ENCODE measurements around the gene S100A6. TPM values are rescaled to one million over a fixed set of nuclear protein-coding genes. Genes with fewer than 3 reads are reported as not detected.

The S100A6 gene
- total RNA-seq, 3 donors from 2014 or later, result 351 to 861 (median 423) TPM

DNA sequence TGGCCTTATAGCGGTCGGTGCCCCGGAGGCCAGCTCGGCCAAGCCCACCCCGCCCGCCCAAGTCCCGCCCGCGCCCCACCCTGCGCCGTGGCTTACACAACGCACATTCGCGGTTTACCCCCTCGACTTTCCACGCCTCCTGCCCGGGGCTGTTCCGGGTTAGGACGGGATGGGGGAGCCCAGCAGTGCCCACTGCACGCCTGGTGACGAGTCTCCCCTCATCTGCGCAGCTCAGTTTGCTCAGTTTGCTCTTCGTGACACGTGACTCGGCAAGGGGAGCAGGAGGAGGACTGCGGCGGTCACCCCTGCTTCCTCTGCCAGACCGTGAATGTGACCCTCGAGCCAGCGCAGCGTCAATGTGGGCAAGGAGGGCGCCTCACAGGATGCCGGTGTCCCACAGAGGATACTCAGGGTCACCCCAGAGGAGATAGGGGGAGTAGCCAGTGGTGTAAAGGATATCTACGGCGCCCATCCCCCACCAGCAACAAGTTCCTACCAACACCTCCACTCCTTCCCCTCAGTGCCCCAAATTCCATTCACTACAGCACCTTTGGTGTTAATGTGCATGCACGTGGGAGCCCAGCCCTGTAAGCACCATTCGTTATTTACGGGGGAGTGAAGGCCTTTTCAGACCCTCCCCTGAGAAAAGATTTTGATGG lies 350 bp upstream of the S100A6 start:
- peak overlapping the region; percentile 98 to 99 for H3K27ac ChIP-seq
- intact Hi-C loops (cut with DNase I; ENCODE audit: low total_unique reads), result no loop called here
- no peaks in the 10 kb centered on the region for H3K9me3 ChIP-seq
- H3K27me3 ChIP-seq, result no peaks in the 10 kb centered on the region
- peak overlapping the region; percentile 76 to 91 (median 86) for H3K4me3 ChIP-seq
- H3K4me1 ChIP-seq, result peaks cover 0 to 5% of the 10 kb centered on the region in 2 donors
- no peaks in the 10 kb centered on the region for H3K36me3 ChIP-seq
- DNase-seq (ENCODE audit: low spot score in 2 of 2), result peak; percentile 90
- peak; percentile 71 for TF ChIP-seq POLR2A (IDR thresholded peaks at IDR 0.05)
- peak; percentile 83 to 92 (median 89) for TF ChIP-seq POLR2AphosphoS5 (IDR thresholded peaks at IDR 0.05)
- no peak for TF ChIP-seq CTCF (IDR thresholded peaks at IDR 0.05)

- no peak for DNase-seq (ENCODE audit: low spot score in 2 of 2)
- intact Hi-C loops (cut with DNase I; ENCODE audit: low total_unique reads), result no loop called here
- H3K4me3 ChIP-seq, result peak overlapping the region; percentile 76 to 91 (median 86)
- no peaks in the 10 kb centered on the region for H3K27me3 ChIP-seq
- TF ChIP-seq POLR2AphosphoS5 (IDR thresholded peaks at IDR 0.05) (no peak), POLR2A (IDR thresholded peaks at IDR 0.05) (no peak), CTCF (IDR thresholded peaks at IDR 0.05) (no peak)
- H3K4me1 ChIP-seq, result no peaks in the 10 kb centered on the region
- peak overlapping the region; percentile 98 to 99 for H3K27ac ChIP-seq
- H3K9me3 ChIP-seq, result no peaks in the 10 kb centered on the region
- H3K36me3 ChIP-seq, result no peaks in the 10 kb centered on the region
Observed at GRCh38 chr1:153534925-153535241, 908 bp downstream of the S100A6 start.

DNA sequence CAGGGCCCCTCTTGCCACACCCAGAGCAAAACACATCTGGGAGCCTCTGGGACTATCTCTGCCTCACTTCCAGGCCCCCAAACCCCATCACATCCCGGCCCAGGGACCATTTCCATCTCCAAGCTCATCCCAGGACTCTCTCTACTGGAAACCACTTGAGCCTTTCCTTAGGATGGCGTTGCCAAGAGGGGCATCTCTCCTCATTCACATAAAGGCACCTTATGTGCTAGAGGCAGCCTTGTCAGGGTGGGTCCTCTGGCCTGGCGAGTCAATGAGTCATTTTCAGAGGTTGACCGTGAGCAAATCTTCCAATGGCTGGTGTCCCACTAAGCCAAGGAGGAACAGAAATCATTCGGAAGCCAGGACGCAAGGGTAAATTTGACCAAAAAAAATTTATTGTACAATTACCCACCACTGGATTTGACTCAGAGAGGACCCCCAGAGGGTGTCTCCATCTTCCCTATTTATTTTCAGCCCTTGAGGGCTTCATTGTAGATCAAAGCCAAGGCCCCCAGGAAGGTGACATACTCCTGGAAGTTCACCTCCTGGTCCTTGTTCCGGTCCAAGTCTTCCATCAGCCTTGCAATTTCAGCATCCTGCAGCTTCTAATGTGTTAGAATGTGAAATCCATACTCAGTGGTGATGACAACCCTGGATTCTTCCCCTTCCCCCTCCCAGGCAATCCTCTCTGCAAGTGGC lies 1.4 kb downstream of the S100A6 start:
- DNase-seq (ENCODE audit: low spot score in 2 of 2), result no peak
- H3K27ac ChIP-seq, result peak overlapping the region; percentile 98 to 99
- TF ChIP-seq CTCF (IDR thresholded peaks at IDR 0.05), result no peak
- TF ChIP-seq POLR2A (IDR thresholded peaks at IDR 0.05), result no peak
- no peak for TF ChIP-seq POLR2AphosphoS5 (IDR thresholded peaks at IDR 0.05)
- H3K4me1 ChIP-seq, result no peaks in the 10 kb centered on the region
- H3K36me3 ChIP-seq, result no peaks in the 10 kb centered on the region
- H3K27me3 ChIP-seq, result no peaks in the 10 kb centered on the region
- intact Hi-C loops (cut with DNase I; ENCODE audit: low total_unique reads), result no loop called here
- no peaks in the 10 kb centered on the region for H3K9me3 ChIP-seq
- H3K4me3 ChIP-seq, result peak overlapping the region; percentile 76 to 91 (median 86)

- Histone ChIP-seq H3K4me3 (peak overlapping the region; percentile 76 to 91 (median 86)), H3K4me1 (no peaks in the 10 kb centered on the region), H3K27ac (peak overlapping the region; percentile 98 to 99), H3K36me3 (no peaks in the 10 kb centered on the region), H3K9me3 (no peaks in the 10 kb centered on the region), H3K27me3 (no peaks in the 10 kb centered on the region)
- DNase-seq (ENCODE audit: low spot score in 2 of 2), result no peak
- TF ChIP-seq POLR2A (IDR thresholded peaks at IDR 0.05) (no peak), POLR2AphosphoS5 (IDR thresholded peaks at IDR 0.05) (peak in 1 of 3 donors; percentile 18)
- intact Hi-C loops (cut with DNase I; ENCODE audit: low total_unique reads), result no loop called here
Observed at GRCh38 chr1:153533689-153534201, 2.0 kb downstream of the S100A6 start.

GRCh38 chr1:153532769-153533599 lies 2.8 kb downstream of the S100A6 start:
- peak overlapping the region; percentile 76 to 91 (median 86) for H3K4me3 ChIP-seq
- DNase-seq (ENCODE audit: low spot score in 2 of 2), result peak; percentile 81 to 87
- TF ChIP-seq POLR2AphosphoS5 (IDR thresholded peaks at IDR 0.05), result peak; percentile 43 to 62 (median 57)
- TF ChIP-seq POLR2A (IDR thresholded peaks at IDR 0.05), result no peak
- peak; percentile 21 to 94 (median 85) for TF ChIP-seq CTCF (IDR thresholded peaks at IDR 0.05)
- H3K9me3 ChIP-seq, result no peaks in the 10 kb centered on the region
- intact Hi-C loops (cut with DNase I; ENCODE audit: low total_unique reads), result no loop called here
- H3K27ac ChIP-seq, result peak overlapping the region; percentile 98 to 99
- H3K4me1 ChIP-seq, result no peaks in the 10 kb centered on the region
- H3K27me3 ChIP-seq, result no peaks in the 10 kb centered on the region
- no peaks in the 10 kb centered on the region for H3K36me3 ChIP-seq

All from breast epithelium (tissue), 4 donors.